Measurements from ENCODE around the gene EDEM3.

The EDEM3 gene

GRCh38 chr1:184660462-184661191 lies 94.0 kb downstream of the EDEM3 start:
- no peak for FAIRE-seq
- TF ChIP-seq CTCF (IDR thresholded peaks at IDR 0.05; ENCODE audit: insufficient read depth, missing control alignments) = no peak

GRCh38 chr1:184658055-184658454 lies 96.6 kb downstream of the EDEM3 start:
- FAIRE-seq (no peak), DNase-seq (ENCODE audit: insufficient read length, low spot score) (no peak)
- no peak for TF ChIP-seq CTCF (IDR thresholded peaks at IDR 0.05; ENCODE audit: insufficient read depth, missing control alignments)

More at GRCh38 chr1:184660462-184661191, 94.0 kb downstream of the EDEM3 start:
- no peak for DNase-seq (ENCODE audit: insufficient read length, low spot score)

- DNase-seq (ENCODE audit: insufficient read length, low spot score) (no peak), FAIRE-seq (no peak)
- TF ChIP-seq CTCF (IDR thresholded peaks at IDR 0.05; ENCODE audit: insufficient read depth, missing control alignments) = no peak
Measured at GRCh38 chr1:184656221-184656620, 98.4 kb downstream of the EDEM3 start.

- DNase-seq (ENCODE audit: insufficient read length, low spot score) (no peak), FAIRE-seq (no peak)
- TF ChIP-seq CTCF (IDR thresholded peaks at IDR 0.05; ENCODE audit: insufficient read depth, missing control alignments) = no peak
Measured at GRCh38 chr1:184655185-184655584, 99.5 kb downstream of the EDEM3 start.

- FAIRE-seq (no peak), DNase-seq (ENCODE audit: insufficient read length, low spot score) (no peak)
- no peak for TF ChIP-seq CTCF (IDR thresholded peaks at IDR 0.05; ENCODE audit: insufficient read depth, missing control alignments)
Measured at GRCh38 chr1:184650177-184650866, 104.3 kb downstream of the EDEM3 start.

DNA sequence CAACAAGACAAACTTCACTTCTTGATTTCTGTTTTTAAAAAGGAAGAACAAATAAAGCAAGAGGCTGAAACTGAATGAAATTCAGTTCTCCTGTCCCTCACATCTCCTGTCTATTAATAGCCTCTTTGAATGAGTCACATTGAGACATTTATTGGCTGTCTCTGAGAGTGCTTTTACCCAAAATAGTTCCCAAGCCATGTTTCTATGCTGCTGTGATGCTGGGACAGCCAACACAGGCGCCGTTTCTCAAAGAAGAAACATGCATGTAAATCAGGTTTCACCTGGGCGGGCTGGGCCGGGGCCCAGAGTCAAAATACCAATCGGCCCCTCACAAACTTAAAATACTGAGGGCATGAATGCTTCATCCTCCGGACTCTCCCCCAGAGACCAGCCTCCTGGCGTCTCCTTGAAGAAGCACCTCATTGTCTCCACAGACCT lies 105.2 kb downstream of the EDEM3 start:
- TF ChIP-seq CTCF (IDR thresholded peaks at IDR 0.05; ENCODE audit: insufficient read depth, missing control alignments) = no peak
- no peak for FAIRE-seq
- DNase-seq (ENCODE audit: insufficient read length, low spot score) = no peak

GRCh38 chr1:184648856-184649201 lies 105.8 kb downstream of the EDEM3 start:
- no peak for TF ChIP-seq CTCF (IDR thresholded peaks at IDR 0.05; ENCODE audit: insufficient read depth, missing control alignments)
- FAIRE-seq = no peak
- no peak for DNase-seq (ENCODE audit: insufficient read length, low spot score)
